Calu3 (cell line): ENCODE results near the gene MGAT5. TPM values are rescaled to one million over a fixed set of nuclear protein-coding genes. Genes with fewer than 3 reads are reported as not detected.

Source experiments
- BruUV-seq: library from RNA; stranded (reverse); fragments of 400-500 nt; replicated peaks from 2 replicates; lab custom pipeline; 2021; lab: Mats Ljungman, UMichigan
- CTCF ChIA-PET: fragments of 300-600 bp; sonication (Branson Sonifier 250); formaldehyde crosslinking; loops from one replicate; lab custom pipeline; 2022; ENCODE audit warnings: antibody characterized with exemption; lab: Charles Lee
- DNase-seq: peaks from one replicate; pipeline ENCODE4 v3.0.0; 2022
- H3K27ac Mint-ChIP-seq: one replicate; pipeline ENCODE4 v1.8.0; 2022; ENCODE audit warnings: mixed read lengths; ENCODE audit not compliant: unreplicated experiment
- H3K27me3 Mint-ChIP-seq: one replicate; pipeline ENCODE4 v1.8.0; 2022; ENCODE audit warnings: mixed read lengths; ENCODE audit not compliant: unreplicated experiment
- H3K36me3 Mint-ChIP-seq: one replicate; pipeline ENCODE4 v1.8.0; 2022; ENCODE audit warnings: mild to moderate bottlenecking, moderate library complexity, mixed read lengths; ENCODE audit not compliant: insufficient read depth, unreplicated experiment
- H3K4me1 Mint-ChIP-seq: one replicate; pipeline ENCODE4 v1.8.0; 2022; ENCODE audit warnings: mild to moderate bottlenecking, low read depth, mixed read lengths; ENCODE audit not compliant: unreplicated experiment
- H3K4me3 Mint-ChIP-seq: one replicate; pipeline ENCODE4 v1.8.0; 2022; ENCODE audit warnings: mild to moderate bottlenecking, low read depth, moderate library complexity, mixed read lengths; ENCODE audit not compliant: unreplicated experiment
- H3K9me3 Mint-ChIP-seq: one replicate; pipeline ENCODE4 v1.8.0; 2022; ENCODE audit warnings: low read depth, mixed read lengths; ENCODE audit not compliant: unreplicated experiment
- CTCF ChIP-seq: fragments of 200-600 bp; IDR thresholded peaks from one replicate; pipeline ENCODE4 v1.8.0; 2022; ENCODE audit warnings: antibody characterized with exemption; ENCODE audit not compliant: unreplicated experiment
- intact Hi-C: fragments of 100-400 bp; cut with micrococcal nuclease; formaldehyde crosslinking; loops from one replicate; pipeline ENCODE4 v1.10.0; 2022; ENCODE audit not compliant: unreplicated experiment
- total RNA-seq: library from RNA; stranded (reverse); gene quantifications from 2 replicates; pipeline ENCODE4 v1.2.3, GENCODE V29; 2022

Gene MGAT5
- total RNA-seq, 1 experiment from 2014 or later, result 129 TPM

- intact Hi-C loops, result no loop called here
- no peak overlapping the region for H3K27ac Mint-ChIP-seq
- CTCF ChIA-PET, result no interaction called here
- H3K27me3 Mint-ChIP-seq, result no peaks in the 10 kb centered on the region
- BruUV-seq, result no TSS peak
- TF ChIP-seq CTCF, result no peak
- no peak overlapping the region for H3K4me3 Mint-ChIP-seq
- H3K9me3 Mint-ChIP-seq, result no peaks in the 10 kb centered on the region
- H3K4me1 Mint-ChIP-seq, result peaks cover 12% of the 10 kb centered on the region
- DNase-seq, result no peak
- H3K36me3 Mint-ChIP-seq, result peaks cover 12% of the 10 kb centered on the region
These were observed 167.0 kb downstream of the MGAT5 start for GRCh38 chr2:134420920-134421319.

GRCh38 chr2:134421556-134422328 is 167.9 kb downstream of the MGAT5 start:
- Mint-ChIP-seq H3K27me3 (no peaks in the 10 kb centered on the region), H3K36me3 (peaks cover 12% of the 10 kb centered on the region), H3K27ac (no peak overlapping the region), H3K9me3 (no peaks in the 10 kb centered on the region), H3K4me1 (peaks cover 10% of the 10 kb centered on the region), H3K4me3 (no peak overlapping the region)
- no peak for DNase-seq
- intact Hi-C loops, result no loop called here
- CTCF ChIA-PET, result no interaction called here
- no peak for TF ChIP-seq CTCF
- BruUV-seq, result no TSS peak

GRCh38 chr2:134425724-134426496 is 172.0 kb downstream of the MGAT5 start:
- no peak for TF ChIP-seq CTCF
- intact Hi-C loops, result no loop called here
- peaks cover 13% of the 10 kb centered on the region for H3K4me1 Mint-ChIP-seq
- H3K4me3 Mint-ChIP-seq, result no peak overlapping the region
- CTCF ChIA-PET, result interaction anchor here (0.5 kb wide), 1 partner anchor 585 kb away, joined by 3 read pairs; no protein-coding TSS in a partner anchor
- peaks cover 12% of the 10 kb centered on the region for H3K36me3 Mint-ChIP-seq
- no peaks in the 10 kb centered on the region for H3K27me3 Mint-ChIP-seq
- BruUV-seq, result no TSS peak
- H3K9me3 Mint-ChIP-seq, result no peaks in the 10 kb centered on the region
- DNase-seq, result no peak
- no peak overlapping the region for H3K27ac Mint-ChIP-seq

GRCh38 chr2:134426721-134427120 is 172.8 kb downstream of the MGAT5 start:
- TF ChIP-seq CTCF, result no peak
- DNase-seq, result no peak
- no peaks in the 10 kb centered on the region for H3K9me3 Mint-ChIP-seq
- CTCF ChIA-PET, result interaction anchor here (0.5 kb wide), 1 partner anchor 586 kb away, joined by 3 read pairs; no protein-coding TSS in a partner anchor
- BruUV-seq, result no TSS peak
- peaks cover 12% of the 10 kb centered on the region for H3K36me3 Mint-ChIP-seq
- H3K4me3 Mint-ChIP-seq, result no peak overlapping the region
- peaks cover 21% of the 10 kb centered on the region for H3K4me1 Mint-ChIP-seq
- intact Hi-C loops, result no loop called here
- H3K27me3 Mint-ChIP-seq, result no peaks in the 10 kb centered on the region
- no peak overlapping the region for H3K27ac Mint-ChIP-seq
